ENCODE results near the gene MTURN.

The MTURN gene

GRCh38 chr7:30182814-30183213 is 48.0 kb downstream of the MTURN start:
- Histone ChIP-seq H3K79me2 (ENCODE audit: insufficient read depth, low read length) (no peaks in the 10 kb centered on the region), H3K4me1 (ENCODE audit: insufficient read depth, low read length, severe bottlenecking) (peaks cover 18% of the 10 kb centered on the region), H2AFZ (ENCODE audit: low read length) (no peak overlapping the region), H4K20me1 (ENCODE audit: insufficient read depth, low read length) (no peaks in the 10 kb centered on the region), H3F3A (ENCODE audit: insufficient read depth, low read length) (no peaks in the 10 kb centered on the region), H3K9ac (ENCODE audit: low read length) (no peak overlapping the region), H3K4me2 (ENCODE audit: low read length) (no peak overlapping the region), H3K36me3 (ENCODE audit: insufficient read depth, low read length) (no peaks in the 10 kb centered on the region; the same call in 1 of the 2 replicates), H3K4me3 (ENCODE audit: low read depth, low read length, poor library complexity, severe bottlenecking) (no peak overlapping the region), H3K27me3 (ENCODE audit: insufficient read depth, low read length) (no peaks in the 10 kb centered on the region), H3K27ac (ENCODE audit: low read depth, low read length, poor library complexity, severe bottlenecking) (no peak overlapping the region), H3K9me3 (ENCODE audit: low read length) (peaks cover 9% of the 10 kb centered on the region; the same call in 1 of the 2 replicates), H3K9me2 (ENCODE audit: low read depth, low read length) (no peaks in the 10 kb centered on the region)
- no peak for TF ChIP-seq CTCF (IDR thresholded peaks at IDR 0.05; ENCODE audit: low read length)
- TF ChIP-seq EZH2 (IDR thresholded peaks at IDR 0.05; ENCODE audit: borderline replicate concordance, low read length) = no peak

- no peaks in the 10 kb centered on the region for H3K27me3 ChIP-seq (ENCODE audit: insufficient read depth, low read length)
- no peaks in the 10 kb centered on the region for H3F3A ChIP-seq (ENCODE audit: insufficient read depth, low read length)
- H3K79me2 ChIP-seq (ENCODE audit: insufficient read depth, low read length) = no peaks in the 10 kb centered on the region
- peaks cover 13% of the 10 kb centered on the region; the same call in 1 of the 2 replicates for H3K9me3 ChIP-seq (ENCODE audit: low read length)
- TF ChIP-seq EZH2 (IDR thresholded peaks at IDR 0.05; ENCODE audit: borderline replicate concordance, low read length) (no peak), CTCF (IDR thresholded peaks at IDR 0.05; ENCODE audit: low read length) (no peak)
- H2AFZ ChIP-seq (ENCODE audit: low read length) = no peak overlapping the region
- peaks cover 7% of the 10 kb centered on the region for H3K4me1 ChIP-seq (ENCODE audit: insufficient read depth, low read length, severe bottlenecking)
- H3K36me3 ChIP-seq (ENCODE audit: insufficient read depth, low read length) = no peaks in the 10 kb centered on the region; the same call in 1 of the 2 replicates
- no peaks in the 10 kb centered on the region for H3K9me2 ChIP-seq (ENCODE audit: low read depth, low read length)
- no peak overlapping the region for H3K9ac ChIP-seq (ENCODE audit: low read length)
- no peak overlapping the region for H3K4me3 ChIP-seq (ENCODE audit: low read depth, low read length, poor library complexity, severe bottlenecking)
- H4K20me1 ChIP-seq (ENCODE audit: insufficient read depth, low read length) = no peaks in the 10 kb centered on the region
- no peak overlapping the region for H3K27ac ChIP-seq (ENCODE audit: low read depth, low read length, poor library complexity, severe bottlenecking)
- no peak overlapping the region for H3K4me2 ChIP-seq (ENCODE audit: low read length)
Observed at GRCh38 chr7:30183749-30184369, 49.1 kb downstream of the MTURN start.

- H3K27ac ChIP-seq (ENCODE audit: low read depth, low read length, poor library complexity, severe bottlenecking) = no peak overlapping the region
- TF ChIP-seq EZH2 (IDR thresholded peaks at IDR 0.05; ENCODE audit: borderline replicate concordance, low read length) = no peak
- no peak for TF ChIP-seq CTCF (IDR thresholded peaks at IDR 0.05; ENCODE audit: low read length)
- no peaks in the 10 kb centered on the region for H4K20me1 ChIP-seq (ENCODE audit: insufficient read depth, low read length)
- H3K4me3 ChIP-seq (ENCODE audit: low read depth, low read length, poor library complexity, severe bottlenecking) = no peak overlapping the region
- no peak overlapping the region for H2AFZ ChIP-seq (ENCODE audit: low read length)
- no peaks in the 10 kb centered on the region for H3K79me2 ChIP-seq (ENCODE audit: insufficient read depth, low read length)
- H3K9ac ChIP-seq (ENCODE audit: low read length) = no peak overlapping the region
- no peaks in the 10 kb centered on the region for H3F3A ChIP-seq (ENCODE audit: insufficient read depth, low read length)
- no peaks in the 10 kb centered on the region for H3K27me3 ChIP-seq (ENCODE audit: insufficient read depth, low read length)
- peaks cover 15% of the 10 kb centered on the region; the same call in 1 of the 2 replicates for H3K9me3 ChIP-seq (ENCODE audit: low read length)
- H3K4me2 ChIP-seq (ENCODE audit: low read length) = no peak overlapping the region
- H3K36me3 ChIP-seq (ENCODE audit: insufficient read depth, low read length) = no peaks in the 10 kb centered on the region; the same call in 1 of the 2 replicates
- H3K9me2 ChIP-seq (ENCODE audit: low read depth, low read length) = no peaks in the 10 kb centered on the region
- H3K4me1 ChIP-seq (ENCODE audit: insufficient read depth, low read length, severe bottlenecking) = no peaks in the 10 kb centered on the region
Observed at GRCh38 chr7:30184791-30185487, 50.2 kb downstream of the MTURN start.

Data from OCI-LY1 (cell line).